Naive thymus-derived CD8-positive, alpha-beta T cell (primary cell): ENCODE measurements around the gene CXCL11. TPM values are rescaled to one million over a fixed set of nuclear protein-coding genes. Genes with fewer than 3 reads are reported as not detected.
A peak's percentile ranks its signal among the peaks of the same experiment; 100 is the strongest.
"Not testable (repeated sequence)": the region's sequence is repeated elsewhere in the genome, so short reads cannot be mapped to it uniquely, and the experiment has no call there.

Experiments
- ATAC-seq, 2 donors: fragments of 150-1000 bp; cut with Tn5 transposase in 1 of 2; sonication (Bioruptor Pico), chemical (Tn5 transposase) in 1 of 2; 1 replicate in 1 of 2; 2 replicates in 1 of 2; pipeline ENCODE4 v1.10.0; 2021; ENCODE audit warnings: mild to moderate bottlenecking in 2 of 2, moderate library complexity in 2 of 2
- POLR2A ChIA-PET: fragments of 350-600 bp; sonication (Branson Sonifier 250); formaldehyde crosslinking; loops from one replicate; lab custom pipeline; 2021; ENCODE audit warnings: antibody characterized with exemption; lab: Charles Lee
- DNase-seq, 10 donors: peaks; one replicate each; pipeline versions ENCODE4 v3.0.0 to v3.0.0-alpha.2; 2020 to 2022
- H3K27ac Mint-ChIP-seq, 10 donors: one replicate each; pipeline ENCODE4 v1.8.0; 2020 to 2022; ENCODE audit warnings: mild to moderate bottlenecking in 10 of 10, mixed read lengths in 10 of 10, moderate library complexity in 4 of 10, inconsistent platforms in 1 of 10
- H3K27me3 Mint-ChIP-seq, 5 donors: one replicate each; pipeline ENCODE4 v1.8.0; 2021 to 2022; ENCODE audit warnings: mixed read lengths in 5 of 5
- H3K36me3 Mint-ChIP-seq, 3 donors: one replicate each; pipeline ENCODE4 v1.8.0; 2020 to 2022; ENCODE audit warnings: mixed read lengths in 3 of 3, mild to moderate bottlenecking in 2 of 3, inconsistent platforms in 1 of 3
- H3K4me1 Mint-ChIP-seq, 4 donors: one replicate each; pipeline ENCODE4 v1.8.0; 2021 to 2022; ENCODE audit warnings: mixed read lengths in 4 of 4
- H3K4me3 Mint-ChIP-seq, 10 donors: one replicate each; pipeline ENCODE4 v1.8.0; 2020 to 2022; ENCODE audit warnings: mild to moderate bottlenecking in 10 of 10, mixed read lengths in 10 of 10, moderate library complexity in 6 of 10, inconsistent platforms in 1 of 10
- H3K9me3 Mint-ChIP-seq, 9 donors: one replicate each; pipeline ENCODE4 v1.8.0; 2020 to 2022; ENCODE audit warnings: mixed read lengths in 9 of 9, mild to moderate bottlenecking in 3 of 9, inconsistent platforms in 1 of 9, moderate library complexity in 1 of 9
- polyA plus RNA-seq, 3 donors: library from polyadenylated mRNA; unstranded; fragments of 300-500 nt; fragmentation: Illumina TruSeq; gene quantifications; one replicate each; pipeline ENCODE4 v1.2.3, GENCODE V29; 2021
- total RNA-seq, 8 experiments: library from RNA in 2 of 8; stranded (reverse) in 2 of 8; gene quantifications; one replicate each; pipeline ENCODE4 v1.2.3 and lab custom pipeline; 2021 to 2026

CXCL11 gene
- total and polyA plus RNA-seq, 5 experiments from 2014 or later = not detected

DNA sequence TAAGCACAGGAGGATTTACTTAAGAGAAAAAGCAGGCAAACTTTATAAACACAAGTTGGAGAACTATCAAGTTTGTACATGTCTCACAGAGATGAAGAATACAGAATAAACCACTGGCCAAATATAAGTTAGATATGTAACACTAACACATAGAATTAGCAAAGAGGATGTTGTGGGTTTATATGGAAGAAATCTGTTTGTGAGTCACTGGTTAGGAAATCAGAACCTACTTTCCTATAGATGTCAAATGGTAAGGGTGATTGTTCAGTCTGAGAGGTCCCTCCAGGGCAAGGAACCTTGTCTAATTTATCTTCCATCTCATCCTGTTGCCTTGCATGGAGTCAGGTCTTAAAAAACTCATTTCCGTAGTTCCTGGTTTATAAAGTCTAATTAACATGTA is 23.9 kb upstream of the CXCL11 start:
- H3K4me3 Mint-ChIP-seq = no peak overlapping the region
- H3K9me3 Mint-ChIP-seq = no peaks in the 10 kb centered on the region
- H3K4me1 Mint-ChIP-seq = peaks cover 0 to 24% (median 0%) of the 10 kb centered on the region in 4 donors
- POLR2A ChIA-PET = no interaction called here
- peaks cover 8 to 22% (median 13%) of the 10 kb centered on the region in 5 donors for H3K27me3 Mint-ChIP-seq
- no peak for DNase-seq
- H3K27ac Mint-ChIP-seq = no peak overlapping the region
- no peak for ATAC-seq
- no peaks in the 10 kb centered on the region for H3K36me3 Mint-ChIP-seq

- DNase-seq (no peak), ATAC-seq (no peak)
- Mint-ChIP-seq H3K9me3 (no peaks in the 10 kb centered on the region), H3K4me1 (peaks cover 0 to 24% (median 0%) of the 10 kb centered on the region in 4 donors), H3K36me3 (no peaks in the 10 kb centered on the region), H3K4me3 (no peak overlapping the region), H3K27me3 (peaks cover 6 to 22% (median 13%) of the 10 kb centered on the region in 5 donors), H3K27ac (no peak overlapping the region)
- POLR2A ChIA-PET = no interaction called here
These were observed 23.1 kb upstream of the CXCL11 start for GRCh38 chr4:76058888-76059426.

DNA sequence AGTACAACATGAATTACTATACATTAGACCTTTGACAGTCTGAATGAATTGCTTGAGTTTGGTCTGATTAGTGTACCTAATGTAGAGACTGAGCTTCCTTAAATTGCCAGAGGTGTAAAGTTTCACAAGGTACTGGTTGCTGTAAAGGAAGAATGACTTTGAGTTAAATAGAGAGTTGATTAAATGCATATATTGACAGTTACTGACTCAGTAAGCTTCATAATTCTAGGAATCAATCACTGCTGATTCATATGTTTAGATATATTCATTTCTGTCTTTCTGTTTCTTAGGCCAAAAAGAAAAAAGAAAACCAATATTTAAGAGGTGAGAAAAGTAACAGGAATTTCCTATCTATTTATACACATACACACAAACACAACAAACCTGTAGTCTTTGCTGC is 22.4 kb upstream of the CXCL11 start:
- Mint-ChIP-seq H3K9me3 (no peaks in the 10 kb centered on the region), H3K27me3 (peaks cover 9 to 26% (median 13%) of the 10 kb centered on the region in 5 donors), H3K4me3 (no peak overlapping the region), H3K27ac (no peak overlapping the region), H3K4me1 (peaks cover 0 to 24% (median 0%) of the 10 kb centered on the region in 4 donors), H3K36me3 (no peaks in the 10 kb centered on the region)
- POLR2A ChIA-PET = no interaction called here
- no peak for DNase-seq
- ATAC-seq = no peak

DNA sequence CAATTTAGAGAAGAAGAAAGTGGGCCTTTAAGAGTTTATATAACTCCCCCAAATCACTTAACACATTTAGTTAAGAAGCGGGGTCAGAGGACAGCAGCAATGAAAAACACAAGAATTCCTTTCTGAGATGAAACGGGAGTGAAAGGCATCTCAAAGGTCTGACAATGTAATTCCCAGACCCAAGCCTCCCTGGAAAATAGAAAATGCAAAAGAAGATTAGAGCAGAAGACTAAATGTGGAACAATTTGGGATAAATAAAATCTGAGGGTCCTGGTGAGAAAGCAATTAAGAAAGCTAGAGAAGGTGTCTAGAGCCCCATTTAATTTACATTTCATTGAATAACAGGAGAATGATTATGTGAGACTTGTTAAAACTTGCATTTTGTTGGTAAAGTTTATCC is 19.6 kb upstream of the CXCL11 start:
- H3K4me1 Mint-ChIP-seq = peaks cover 0 to 9% (median 0%) of the 10 kb centered on the region in 4 donors
- no peaks in the 10 kb centered on the region for H3K36me3 Mint-ChIP-seq
- no peak overlapping the region for H3K27ac Mint-ChIP-seq
- H3K4me3 Mint-ChIP-seq = no peak overlapping the region
- DNase-seq = no peak
- H3K9me3 Mint-ChIP-seq = no peaks in the 10 kb centered on the region
- POLR2A ChIA-PET = no interaction called here
- no peak for ATAC-seq
- peaks cover 9 to 26% (median 10%) of the 10 kb centered on the region in 5 donors for H3K27me3 Mint-ChIP-seq

GRCh38 chr4:76055016-76055415 is 19.1 kb upstream of the CXCL11 start:
- H3K36me3 Mint-ChIP-seq = no peaks in the 10 kb centered on the region
- H3K4me3 Mint-ChIP-seq = no peak overlapping the region
- no peak for ATAC-seq
- POLR2A ChIA-PET = no interaction called here
- no peak overlapping the region for H3K27ac Mint-ChIP-seq
- H3K27me3 Mint-ChIP-seq = peaks cover 8 to 26% (median 10%) of the 10 kb centered on the region in 5 donors
- peaks cover 0 to 7% (median 0%) of the 10 kb centered on the region in 4 donors for H3K4me1 Mint-ChIP-seq
- no peaks in the 10 kb centered on the region for H3K9me3 Mint-ChIP-seq
- no peak for DNase-seq

GRCh38 chr4:76053730-76054129 is 17.9 kb upstream of the CXCL11 start:
- POLR2A ChIA-PET = no interaction called here
- Mint-ChIP-seq H3K4me3 (no peak overlapping the region), H3K4me1 (peaks cover 0 to 7% (median 0%) of the 10 kb centered on the region in 4 donors), H3K9me3 (no peaks in the 10 kb centered on the region), H3K27ac (no peak overlapping the region), H3K36me3 (no peaks in the 10 kb centered on the region), H3K27me3 (peaks cover 5 to 26% (median 8%) of the 10 kb centered on the region in 5 donors)
- DNase-seq (no peak), ATAC-seq (no peak)

DNA sequence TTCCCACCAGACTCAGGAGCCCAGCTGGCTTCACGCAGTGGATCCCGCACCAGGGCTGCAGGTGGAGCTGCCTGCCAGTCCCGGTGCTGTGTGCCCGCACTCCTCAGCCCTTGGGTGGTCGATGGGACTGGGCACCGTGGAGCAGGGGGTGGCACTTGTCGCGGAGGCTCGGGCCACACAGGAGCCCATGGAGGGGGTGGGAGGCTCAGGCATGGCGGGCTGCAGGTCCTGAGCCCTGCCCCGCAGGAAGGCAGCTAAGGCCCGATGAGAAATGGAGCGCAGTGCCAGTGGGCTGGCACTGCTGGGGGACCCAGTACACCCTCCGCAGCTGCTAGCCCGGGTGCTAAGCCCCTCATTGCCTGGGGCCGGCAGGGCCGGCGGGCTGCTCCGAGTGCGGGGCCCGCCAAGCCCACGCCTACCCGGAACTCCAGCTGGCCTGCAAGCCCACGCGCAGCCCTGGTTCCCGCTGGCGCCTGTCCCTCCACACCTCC is 14.7 kb upstream of the CXCL11 start:
- H3K27ac Mint-ChIP-seq, H3K4me1 Mint-ChIP-seq, ATAC-seq, DNase-seq, H3K36me3 Mint-ChIP-seq, POLR2A ChIA-PET, H3K4me3 Mint-ChIP-seq, H3K9me3 Mint-ChIP-seq: not testable (repeated sequence)
- peaks cover 1 to 16% (median 5%) of the 10 kb centered on the region in 5 donors for H3K27me3 Mint-ChIP-seq

- H3K36me3 Mint-ChIP-seq, ATAC-seq, H3K4me1 Mint-ChIP-seq, DNase-seq, POLR2A ChIA-PET, H3K27ac Mint-ChIP-seq, H3K27me3 Mint-ChIP-seq, H3K4me3 Mint-ChIP-seq, H3K9me3 Mint-ChIP-seq: not testable (repeated sequence)
These were observed 14.1 kb upstream of the CXCL11 start for GRCh38 chr4:76049860-76050416.

GRCh38 chr4:76044686-76045085 is 8.8 kb upstream of the CXCL11 start:
- POLR2A ChIA-PET, H3K9me3 Mint-ChIP-seq, H3K4me1 Mint-ChIP-seq, H3K36me3 Mint-ChIP-seq, DNase-seq, ATAC-seq, H3K4me3 Mint-ChIP-seq: not testable (repeated sequence)
- Mint-ChIP-seq H3K27ac (peak overlapping the region in 1 of 10 donors; percentile 9), H3K27me3 (peaks cover 3 to 14% (median 10%) of the 10 kb centered on the region in 5 donors)

GRCh38 chr4:76043306-76043705 is 7.4 kb upstream of the CXCL11 start:
- H3K4me1 Mint-ChIP-seq, H3K36me3 Mint-ChIP-seq, ATAC-seq, DNase-seq, H3K27ac Mint-ChIP-seq, H3K9me3 Mint-ChIP-seq, H3K4me3 Mint-ChIP-seq, POLR2A ChIA-PET: not testable (repeated sequence)
- peaks cover 3 to 14% (median 10%) of the 10 kb centered on the region in 5 donors for H3K27me3 Mint-ChIP-seq

DNA sequence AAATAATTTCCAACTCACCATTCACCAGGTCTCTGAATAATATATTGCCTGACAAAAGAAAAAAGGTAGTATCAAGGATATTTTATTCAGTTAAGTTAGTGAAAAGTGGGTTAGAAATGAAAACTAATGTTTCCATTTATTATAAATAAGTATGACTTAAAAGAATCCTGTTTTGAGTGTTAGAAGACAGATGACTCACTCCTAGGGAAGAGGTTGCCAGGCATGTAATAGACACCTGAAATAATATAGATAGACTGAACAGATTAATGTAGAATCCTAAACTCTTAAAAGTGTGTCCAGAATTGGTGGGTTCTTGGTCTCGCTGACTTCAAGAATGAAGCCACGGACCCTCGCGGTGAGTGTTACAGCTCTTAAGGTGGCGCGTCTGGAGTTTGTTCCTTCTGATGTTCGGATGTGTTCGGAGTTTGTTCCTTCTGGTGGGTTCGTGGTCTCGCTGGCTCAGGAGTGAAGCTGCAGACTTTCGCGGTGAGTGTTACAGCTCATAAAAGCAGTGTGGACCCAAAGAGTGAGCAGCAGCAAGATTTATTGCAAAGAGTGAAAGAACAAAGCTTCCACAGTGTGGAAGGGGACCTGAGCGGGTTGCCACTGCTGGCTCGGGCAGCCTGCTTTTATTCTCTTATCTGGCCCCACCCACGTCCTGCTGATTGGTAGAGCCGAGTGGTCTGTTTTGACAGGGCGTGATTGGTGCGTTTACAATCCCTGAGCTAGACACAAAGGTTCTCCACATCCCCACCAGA is 6.5 kb upstream of the CXCL11 start:
- H3K27ac Mint-ChIP-seq, H3K36me3 Mint-ChIP-seq, POLR2A ChIA-PET, H3K4me1 Mint-ChIP-seq, ATAC-seq, DNase-seq, H3K9me3 Mint-ChIP-seq: not testable (repeated sequence)
- peaks cover 3 to 10% (median 9%) of the 10 kb centered on the region in 5 donors for H3K27me3 Mint-ChIP-seq
- H3K4me3 Mint-ChIP-seq = peak overlapping the region in 4 of 10 donors; percentile 11 to 68 (median 59)

DNA sequence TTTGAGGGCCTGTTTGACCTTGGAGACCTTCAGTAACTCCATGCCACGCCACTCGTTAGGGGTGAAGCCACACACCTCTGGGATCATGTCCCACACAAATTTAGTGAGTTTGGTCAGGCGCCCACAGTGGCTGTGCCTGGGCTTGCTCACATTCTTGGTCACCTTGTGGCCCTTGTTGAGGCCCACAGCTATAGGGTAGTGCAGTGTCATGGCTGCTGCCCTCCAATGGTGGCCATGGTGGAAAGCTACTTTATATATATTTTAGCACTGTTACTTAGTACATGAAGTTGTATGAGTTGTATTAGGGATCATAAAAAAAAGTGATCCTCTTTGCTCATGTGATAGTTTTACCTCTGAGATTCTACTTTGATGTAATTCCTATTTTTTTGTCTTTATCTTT is 985 bp upstream of the CXCL11 start:
- POLR2A ChIA-PET = no interaction called here
- Mint-ChIP-seq H3K36me3 (no peaks in the 10 kb centered on the region), H3K4me3 (no peak overlapping the region), H3K27ac (no peak overlapping the region), H3K9me3 (no peaks in the 10 kb centered on the region), H3K4me1 (no peaks in the 10 kb centered on the region), H3K27me3 (peaks cover 0 to 3% (median 1%) of the 10 kb centered on the region in 5 donors)
- ATAC-seq (no peak), DNase-seq (no peak)

DNA sequence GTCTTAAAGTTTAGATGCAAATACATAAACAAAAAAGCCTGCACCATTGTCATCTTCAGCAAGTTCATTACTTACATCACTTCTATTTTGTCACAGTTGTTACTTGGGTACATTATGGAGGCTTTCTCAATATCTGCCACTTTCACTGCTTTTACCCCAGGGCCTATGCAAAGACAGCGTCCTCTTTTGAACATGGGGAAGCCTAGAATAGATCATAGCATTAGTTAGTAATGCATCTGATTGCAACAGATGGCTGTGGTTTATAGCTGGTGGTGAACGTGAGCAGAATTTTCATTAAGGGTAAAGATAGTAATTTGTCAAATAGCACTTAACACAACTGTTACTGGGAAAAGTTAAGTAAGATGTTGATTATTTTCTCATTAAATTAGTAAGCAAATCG is 729 bp downstream of the CXCL11 start:
- DNase-seq (no peak), ATAC-seq (no peak)
- Mint-ChIP-seq H3K27ac (no peak overlapping the region), H3K36me3 (no peaks in the 10 kb centered on the region), H3K9me3 (no peaks in the 10 kb centered on the region), H3K4me3 (no peak overlapping the region), H3K27me3 (no peaks in the 10 kb centered on the region), H3K4me1 (no peaks in the 10 kb centered on the region)
- POLR2A ChIA-PET = no interaction called here
